Peyer's patch (tissue), 4 donors: ENCODE data around the gene FAM20B.

ENCODE experiments used
- POLR2A ChIP-seq, 2 donors: fragments of 450-650 bp; IDR thresholded peaks; one replicate each; pipeline ENCODE4 v1.5.1; 2017; ENCODE audit warnings: antibody characterized with exemption in 2 of 2, mild to moderate bottlenecking in 2 of 2, moderate library complexity in 2 of 2
- TF ChIP-seq, protein P1 (sequence below), 6 experiments: fragments of 450-650 bp in 4 of 6; fragments of 200-600 bp in 2 of 6; sonication (generic) in 1 of 6; IDR thresholded peaks; one replicate each; pipeline ENCODE4 v1.5.1; 2017 to 2019; ENCODE audit warnings: antibody characterized with exemption in 6 of 6, mild to moderate bottlenecking in 3 of 6, moderate library complexity in 1 of 6

DNA sequence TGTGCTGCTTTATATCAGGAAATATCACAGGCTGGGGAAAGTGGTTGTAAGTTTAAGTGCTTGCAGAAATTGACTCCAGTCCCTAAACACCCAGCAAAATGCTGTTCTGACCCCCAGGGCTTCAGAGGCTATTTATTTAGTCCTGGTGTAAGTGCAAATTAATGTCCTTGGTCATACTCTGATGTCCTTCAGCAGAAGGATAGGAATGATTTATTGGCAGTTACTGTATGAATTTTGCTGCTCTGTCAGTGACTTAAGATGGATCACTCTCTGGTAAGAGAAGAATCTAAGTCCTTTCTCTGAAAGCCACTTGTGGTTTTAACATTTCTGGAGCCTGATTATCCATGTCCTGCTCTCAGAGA, 21.9 kb downstream of the FAM20B start:
- TF ChIP-seq, protein P1, sequence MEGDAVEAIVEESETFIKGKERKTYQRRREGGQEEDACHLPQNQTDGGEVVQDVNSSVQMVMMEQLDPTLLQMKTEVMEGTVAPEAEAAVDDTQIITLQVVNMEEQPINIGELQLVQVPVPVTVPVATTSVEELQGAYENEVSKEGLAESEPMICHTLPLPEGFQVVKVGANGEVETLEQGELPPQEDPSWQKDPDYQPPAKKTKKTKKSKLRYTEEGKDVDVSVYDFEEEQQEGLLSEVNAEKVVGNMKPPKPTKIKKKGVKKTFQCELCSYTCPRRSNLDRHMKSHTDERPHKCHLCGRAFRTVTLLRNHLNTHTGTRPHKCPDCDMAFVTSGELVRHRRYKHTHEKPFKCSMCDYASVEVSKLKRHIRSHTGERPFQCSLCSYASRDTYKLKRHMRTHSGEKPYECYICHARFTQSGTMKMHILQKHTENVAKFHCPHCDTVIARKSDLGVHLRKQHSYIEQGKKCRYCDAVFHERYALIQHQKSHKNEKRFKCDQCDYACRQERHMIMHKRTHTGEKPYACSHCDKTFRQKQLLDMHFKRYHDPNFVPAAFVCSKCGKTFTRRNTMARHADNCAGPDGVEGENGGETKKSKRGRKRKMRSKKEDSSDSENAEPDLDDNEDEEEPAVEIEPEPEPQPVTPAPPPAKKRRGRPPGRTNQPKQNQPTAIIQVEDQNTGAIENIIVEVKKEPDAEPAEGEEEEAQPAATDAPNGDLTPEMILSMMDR (IDR thresholded peaks at IDR 0.05) = no peak
- TF ChIP-seq POLR2A (IDR thresholded peaks at IDR 0.05) = no peak
